Upper lobe of right lung (tissue), 1 donor: ENCODE measurements around the gene RTKN2. TPM values are rescaled to one million over a fixed set of nuclear protein-coding genes. Genes with fewer than 3 reads are reported as not detected.
A peak's percentile ranks its signal among the peaks of the same experiment; 100 is the strongest.
"Not testable (repeated sequence)": the region's sequence is repeated elsewhere in the genome, so short reads cannot be mapped to it uniquely, and the experiment has no call there.

Experiments used
- ATAC-seq: fragments of 200-7000 bp; cut with Tn5 transposase; one replicate; pipeline ENCODE4 v1.9.1; 2020; ENCODE audit warnings: mild to moderate bottlenecking, moderate library complexity
- DNase-seq: peaks from one replicate; pipeline ENCODE4 v3.0.0-alpha.2; 2020
- H3K27ac ChIP-seq: fragments of 200-600 bp; one replicate; pipeline ENCODE4 v1.8.0; 2022
- H3K27me3 ChIP-seq: fragments of 200-600 bp; one replicate; pipeline ENCODE4 v1.8.0; 2022; ENCODE audit warnings: mild to moderate bottlenecking
- H3K36me3 ChIP-seq: fragments of 200-600 bp; one replicate; pipeline ENCODE4 v1.8.0; 2022
- H3K4me1 ChIP-seq: fragments of 200-600 bp; one replicate; pipeline ENCODE4 v1.8.0; 2022
- H3K4me3 ChIP-seq: fragments of 200-600 bp; one replicate; pipeline ENCODE4 v1.8.0; 2022; ENCODE audit warnings: mild to moderate bottlenecking
- H3K9me3 ChIP-seq: fragments of 200-600 bp; one replicate; pipeline ENCODE4 v1.8.0; 2022
- intact Hi-C: fragments of 100-400 bp; cut with DNase I; formaldehyde crosslinking; loops from one replicate; pipeline ENCODE4 v1.11.0; 2022
- total RNA-seq: library from RNA; stranded (reverse); fragmentation: NEBNext Ultra II Directional; extraction: Animal tissue kit (Norgen Biotek cat#: 25700); gene quantifications from one replicate; pipeline ENCODE4 v1.2.1, GENCODE V29; 2021
- TF ChIP-seq, protein P1 (sequence below): fragments of 200-600 bp; IDR thresholded peaks from one replicate; pipeline ENCODE4 v1.8.0; 2022; ENCODE audit warnings: antibody characterized with exemption
- donor health status: DM: no; HTN: yes; CAD: no; lungs with severe emphysema.

The RTKN2 gene
- total RNA-seq, 1 donor from 2014 or later: 93.7 TPM

DNA sequence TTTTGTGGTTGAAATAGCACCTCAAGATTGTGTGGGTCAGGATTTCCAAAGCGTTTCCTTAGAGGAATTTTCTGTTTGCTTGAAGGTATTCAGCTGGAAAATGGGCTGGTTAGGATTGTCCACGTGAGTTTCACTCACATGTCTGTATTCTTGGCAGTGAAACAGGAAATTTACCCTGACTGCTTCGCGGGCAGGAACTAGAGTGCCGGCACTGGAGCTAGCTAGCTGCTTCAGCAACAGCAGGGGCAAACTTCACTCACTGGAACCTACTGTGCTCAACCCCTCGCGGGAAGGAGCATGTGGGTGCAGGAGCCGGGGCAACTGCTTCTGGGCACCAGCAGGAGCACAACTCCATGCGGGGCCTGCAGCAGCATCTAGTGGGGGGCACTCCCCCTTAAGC is 38.0 kb upstream of the RTKN2 start:
- Histone ChIP-seq H3K27me3 (no peaks in the 10 kb centered on the region), H3K27ac (no peak overlapping the region), H3K4me1 (no peaks in the 10 kb centered on the region), H3K4me3 (no peak overlapping the region), H3K36me3 (no peaks in the 10 kb centered on the region), H3K9me3 (no peaks in the 10 kb centered on the region)
- TF ChIP-seq, protein P1, sequence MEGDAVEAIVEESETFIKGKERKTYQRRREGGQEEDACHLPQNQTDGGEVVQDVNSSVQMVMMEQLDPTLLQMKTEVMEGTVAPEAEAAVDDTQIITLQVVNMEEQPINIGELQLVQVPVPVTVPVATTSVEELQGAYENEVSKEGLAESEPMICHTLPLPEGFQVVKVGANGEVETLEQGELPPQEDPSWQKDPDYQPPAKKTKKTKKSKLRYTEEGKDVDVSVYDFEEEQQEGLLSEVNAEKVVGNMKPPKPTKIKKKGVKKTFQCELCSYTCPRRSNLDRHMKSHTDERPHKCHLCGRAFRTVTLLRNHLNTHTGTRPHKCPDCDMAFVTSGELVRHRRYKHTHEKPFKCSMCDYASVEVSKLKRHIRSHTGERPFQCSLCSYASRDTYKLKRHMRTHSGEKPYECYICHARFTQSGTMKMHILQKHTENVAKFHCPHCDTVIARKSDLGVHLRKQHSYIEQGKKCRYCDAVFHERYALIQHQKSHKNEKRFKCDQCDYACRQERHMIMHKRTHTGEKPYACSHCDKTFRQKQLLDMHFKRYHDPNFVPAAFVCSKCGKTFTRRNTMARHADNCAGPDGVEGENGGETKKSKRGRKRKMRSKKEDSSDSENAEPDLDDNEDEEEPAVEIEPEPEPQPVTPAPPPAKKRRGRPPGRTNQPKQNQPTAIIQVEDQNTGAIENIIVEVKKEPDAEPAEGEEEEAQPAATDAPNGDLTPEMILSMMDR: no peak
- ATAC-seq: peak; percentile 27
- intact Hi-C loops: no loop called here
- no peak for DNase-seq

DNA sequence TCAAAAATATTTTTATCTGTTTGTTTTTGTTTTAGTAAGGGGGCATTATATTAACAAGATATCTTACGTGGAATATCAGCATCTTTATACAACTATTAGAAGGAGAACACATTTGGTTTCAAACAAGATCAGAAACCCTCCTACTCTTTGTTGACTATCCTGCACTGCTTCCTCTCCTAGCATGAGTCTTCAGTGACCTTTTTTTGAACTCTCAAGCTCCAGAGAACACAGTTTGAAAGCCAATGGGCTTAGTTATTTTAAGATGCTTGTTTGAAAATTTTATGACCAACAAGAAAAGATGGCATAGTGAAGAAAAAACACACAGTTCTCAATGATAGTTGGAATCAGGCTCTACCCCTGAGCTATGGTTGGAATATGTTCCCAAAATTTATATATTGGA is 37.2 kb upstream of the RTKN2 start:
- Histone ChIP-seq H3K27me3 (no peaks in the 10 kb centered on the region), H3K27ac (no peak overlapping the region), H3K4me3 (no peak overlapping the region), H3K36me3 (no peaks in the 10 kb centered on the region), H3K9me3 (no peaks in the 10 kb centered on the region), H3K4me1 (no peaks in the 10 kb centered on the region)
- intact Hi-C loops: no loop called here
- TF ChIP-seq, protein P1: no peak
- ATAC-seq (no peak), DNase-seq (no peak)

GRCh38 chr10:62303922-62304321 is 35.3 kb upstream of the RTKN2 start:
- no peaks in the 10 kb centered on the region for H3K36me3 ChIP-seq
- TF ChIP-seq, protein P1: no peak
- H3K4me1 ChIP-seq: no peaks in the 10 kb centered on the region
- H3K9me3 ChIP-seq: no peaks in the 10 kb centered on the region
- no peak overlapping the region for H3K27ac ChIP-seq
- intact Hi-C loops: no loop called here
- no peak overlapping the region for H3K4me3 ChIP-seq
- DNase-seq (no peak), ATAC-seq (no peak)
- no peaks in the 10 kb centered on the region for H3K27me3 ChIP-seq

DNA sequence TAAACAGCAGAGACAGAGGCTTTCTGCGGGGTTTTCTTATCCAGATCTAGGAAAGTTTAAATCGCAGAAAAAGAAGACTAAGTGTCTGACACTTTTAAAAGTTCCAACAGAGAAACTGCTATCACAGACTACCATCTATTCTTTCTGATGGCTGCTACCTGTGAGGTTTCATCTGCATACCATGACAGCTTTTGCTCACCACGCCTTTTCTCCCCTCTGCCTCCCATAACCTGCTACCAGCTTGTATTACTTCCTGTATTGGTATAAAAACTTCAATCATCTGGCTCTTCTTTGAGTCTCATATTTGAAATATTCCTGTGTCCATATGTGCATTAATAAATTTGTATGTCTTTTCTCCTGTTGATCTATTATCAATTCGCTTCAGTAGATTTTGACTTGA is 34.1 kb upstream of the RTKN2 start:
- TF ChIP-seq, protein P1: no peak
- Histone ChIP-seq H3K27me3 (no peaks in the 10 kb centered on the region), H3K9me3 (no peaks in the 10 kb centered on the region), H3K27ac (no peak overlapping the region), H3K4me3 (no peak overlapping the region), H3K4me1 (no peaks in the 10 kb centered on the region), H3K36me3 (no peaks in the 10 kb centered on the region)
- intact Hi-C loops: no loop called here
- ATAC-seq: no peak
- no peak for DNase-seq

GRCh38 chr10:62297857-62298256 is 29.2 kb upstream of the RTKN2 start:
- Histone ChIP-seq H3K27ac (no peak overlapping the region), H3K9me3 (no peaks in the 10 kb centered on the region), H3K4me1 (no peaks in the 10 kb centered on the region), H3K4me3 (no peak overlapping the region), H3K36me3 (no peaks in the 10 kb centered on the region), H3K27me3 (no peaks in the 10 kb centered on the region)
- intact Hi-C loops: no loop called here
- DNase-seq (no peak), ATAC-seq (no peak)
- TF ChIP-seq, protein P1: no peak

- no peak overlapping the region for H3K27ac ChIP-seq
- TF ChIP-seq, protein P1: no peak
- no peaks in the 10 kb centered on the region for H3K9me3 ChIP-seq
- H3K4me1 ChIP-seq: no peaks in the 10 kb centered on the region
- ATAC-seq: no peak
- no peak overlapping the region for H3K4me3 ChIP-seq
- no peak for DNase-seq
- no peaks in the 10 kb centered on the region for H3K36me3 ChIP-seq
- H3K27me3 ChIP-seq: no peaks in the 10 kb centered on the region
- intact Hi-C loops: no loop called here
Observed at GRCh38 chr10:62284221-62284620, 15.6 kb upstream of the RTKN2 start.

DNA sequence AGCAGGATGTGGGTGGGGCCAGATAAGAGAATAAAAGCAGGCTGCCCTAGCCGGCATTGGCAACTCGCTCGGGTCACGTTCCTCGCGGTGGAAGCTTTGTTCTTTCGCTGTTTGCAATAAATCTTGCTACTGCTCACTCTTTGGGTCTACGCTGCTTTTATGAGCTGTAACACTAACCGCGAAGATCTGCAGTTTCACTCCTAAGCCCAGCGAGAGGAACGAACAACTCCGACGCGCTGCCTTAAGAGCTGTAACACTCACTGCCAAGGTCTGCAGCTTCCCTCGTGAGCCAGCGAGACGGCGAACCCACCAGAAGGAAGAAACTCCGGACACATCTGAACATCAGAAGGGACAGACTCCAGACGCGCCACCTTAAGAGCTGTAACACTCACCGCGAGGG is 12.7 kb upstream of the RTKN2 start:
- intact Hi-C loops, H3K27ac ChIP-seq, H3K9me3 ChIP-seq, DNase-seq, H3K4me3 ChIP-seq, ATAC-seq, H3K27me3 ChIP-seq, H3K36me3 ChIP-seq, H3K4me1 ChIP-seq: not testable (repeated sequence)

GRCh38 chr10:62280392-62280791 is 11.7 kb upstream of the RTKN2 start:
- H3K27me3 ChIP-seq, H3K27ac ChIP-seq, H3K4me1 ChIP-seq, H3K9me3 ChIP-seq, intact Hi-C loops, DNase-seq, H3K36me3 ChIP-seq, ATAC-seq, H3K4me3 ChIP-seq: not testable (repeated sequence)
